Cardiac fibroblast (primary cell): ENCODE data around the gene TUT4.

Source experiments
- DNase-seq, 2 donors: peaks; one replicate each; pipeline versions ENCODE4 v3.0.0 to v3.0.0-alpha.2; 2010; ENCODE audit warnings: low read depth in 2 of 2
- H3K4me3 ChIP-seq, 2 donors: replicated peaks in 1 of 2; 1 replicate in 1 of 2; 2 replicates in 1 of 2; pipeline ENCODE4 v1.5.1; 2011; ENCODE audit warnings: low read depth in 2 of 2, low read length in 2 of 2, mild to moderate bottlenecking in 2 of 2, moderate library complexity in 1 of 2
- CTCF ChIP-seq: IDR thresholded peaks from one replicate; pipeline ENCODE4 v1.5.1; 2011; ENCODE audit warnings: low read depth, mild to moderate bottlenecking, low read length, inconsistent platforms

TUT4 gene

DNA sequence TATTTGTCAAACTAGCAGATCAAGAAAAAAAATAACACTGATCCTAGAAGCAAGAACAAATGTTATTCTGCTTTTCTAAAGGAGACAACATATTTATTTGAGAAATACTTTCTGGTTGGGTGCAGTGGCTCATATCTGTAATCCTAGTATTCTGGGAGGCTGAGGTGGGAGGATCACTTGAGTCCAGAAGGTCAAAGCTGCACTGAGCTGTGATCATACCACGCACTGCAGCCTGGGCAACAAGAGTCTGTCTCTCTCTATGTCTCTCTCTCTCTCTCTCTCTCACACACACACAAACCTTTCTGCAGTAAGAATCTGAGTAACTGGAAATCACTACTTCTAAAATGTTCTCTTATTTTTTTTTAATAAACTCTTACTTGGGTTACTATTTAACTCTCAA lies 117.2 kb downstream of the TUT4 start:
- H3K4me3 ChIP-seq: no peak overlapping the region
- DNase-seq: no peak
- no peak for TF ChIP-seq CTCF

GRCh38 chr1:52435211-52435610 lies 117.7 kb downstream of the TUT4 start:
- no peak overlapping the region for H3K4me3 ChIP-seq
- no peak for TF ChIP-seq CTCF
- no peak for DNase-seq

DNA sequence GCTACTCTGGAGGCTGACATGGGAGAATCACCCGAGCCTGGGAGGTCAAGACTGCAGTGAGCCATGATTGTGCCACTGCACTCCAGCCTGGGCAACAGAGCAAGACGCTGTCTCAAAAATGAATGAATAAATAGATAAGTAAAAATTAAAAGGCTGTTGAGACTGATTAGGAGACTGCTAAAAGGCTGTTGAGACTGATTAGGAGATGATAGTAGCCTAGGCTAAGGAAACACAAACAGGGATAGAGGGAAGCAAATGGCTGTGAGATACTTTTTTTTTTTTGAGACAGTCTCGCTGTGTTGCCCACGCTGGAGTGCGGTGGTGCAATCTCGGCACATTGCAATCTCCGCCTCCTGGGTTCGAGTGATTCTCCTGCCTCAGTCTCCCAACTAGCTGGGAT lies 120.1 kb downstream of the TUT4 start:
- no peak for DNase-seq
- H3K4me3 ChIP-seq: no peak overlapping the region
- TF ChIP-seq CTCF: no peak

DNA sequence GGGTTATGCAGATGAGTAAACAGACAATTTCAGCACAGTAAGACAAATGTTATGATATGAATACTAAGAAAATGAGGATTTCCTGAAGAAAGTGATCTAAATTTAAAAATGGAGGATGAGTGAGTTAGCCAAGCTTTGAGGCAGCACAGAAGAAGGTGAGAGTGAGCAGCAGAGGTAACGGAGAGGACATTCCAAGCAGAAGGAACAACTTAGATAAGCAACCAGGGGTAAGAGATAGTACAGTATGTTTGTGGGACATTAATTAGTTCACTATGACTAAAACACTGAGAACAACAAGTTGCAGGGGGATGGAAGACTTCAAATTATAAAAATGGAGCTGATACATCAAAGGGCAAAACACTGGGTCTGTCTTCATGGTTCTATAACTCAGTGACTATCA lies 125.7 kb downstream of the TUT4 start:
- DNase-seq: no peak
- no peak overlapping the region for H3K4me3 ChIP-seq
- no peak for TF ChIP-seq CTCF

DNA sequence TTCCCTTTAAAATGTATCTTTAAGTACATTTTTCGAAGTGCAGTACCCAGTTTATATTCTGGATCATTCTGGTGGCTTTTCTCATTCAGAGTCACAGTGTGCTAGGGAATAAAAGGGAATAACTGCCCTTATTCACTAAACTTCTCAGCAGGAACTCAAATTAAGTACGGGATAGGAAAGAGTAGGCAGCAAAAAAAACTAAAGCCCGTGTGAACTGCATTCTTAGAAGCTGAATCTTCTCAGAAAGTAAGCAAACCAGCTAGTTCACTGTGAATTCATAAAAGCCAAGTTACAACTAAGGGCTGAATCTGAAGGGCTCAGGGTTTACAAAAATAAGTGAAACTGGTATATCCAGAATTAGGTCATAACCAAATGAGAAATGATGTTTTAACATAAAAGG lies 126.5 kb downstream of the TUT4 start:
- no peak overlapping the region for H3K4me3 ChIP-seq
- no peak for TF ChIP-seq CTCF
- peak in 1 of 2 donors; percentile 51 for DNase-seq

- TF ChIP-seq CTCF: no peak
- no peak overlapping the region for H3K4me3 ChIP-seq
- peak in 1 of 2 donors; percentile 5 for DNase-seq
Measured at GRCh38 chr1:52424813-52425212, 128.1 kb downstream of the TUT4 start.

DNA sequence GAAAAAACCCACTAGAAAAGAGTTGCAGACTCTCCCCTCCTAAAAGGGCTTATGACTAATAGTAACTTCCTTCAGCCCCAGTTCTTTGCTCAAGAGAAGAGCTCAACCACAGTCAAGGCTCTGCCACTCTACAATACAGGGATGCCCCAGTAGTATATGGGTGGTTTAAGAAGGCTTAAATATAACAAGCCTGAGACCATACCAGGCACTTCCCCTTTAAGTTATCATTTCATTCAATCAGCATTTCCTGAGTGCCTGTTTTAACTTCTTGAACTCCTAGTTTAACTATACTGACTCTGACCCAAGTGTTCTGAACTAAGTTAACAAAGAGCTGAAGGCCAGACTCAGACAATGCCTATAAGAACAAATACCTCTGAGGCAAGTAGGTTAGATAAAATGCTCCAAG lies 128.7 kb downstream of the TUT4 start:
- TF ChIP-seq CTCF: no peak
- peak; percentile 10 to 16 for DNase-seq
- no peak overlapping the region for H3K4me3 ChIP-seq
